B cell (primary cell): ENCODE data around the gene PCDH9. TPM values are rescaled to one million over a fixed set of nuclear protein-coding genes. Genes with fewer than 3 reads are reported as not detected.

Source experiments
- ATAC-seq: fragments of 200-7000 bp; cut with Tn5 transposase; one replicate; pipeline ENCODE4 v1.10.0; 2021; ENCODE audit warnings: low read depth, mild to moderate bottlenecking, moderate number of reproducible peaks, moderate library complexity
- CTCF ChIA-PET: fragments of 350-600 bp; sonication (Branson Sonifier 250); formaldehyde crosslinking; loops from one replicate; lab custom pipeline; 2021; ENCODE audit warnings: antibody characterized with exemption, inconsistent platforms; lab: Charles Lee
- POLR2A ChIA-PET: fragments of 350-600 bp; sonication (Branson Sonifier 250); formaldehyde crosslinking; loops from one replicate; lab custom pipeline; 2021; ENCODE audit warnings: antibody characterized with exemption; lab: Charles Lee
- DNase-seq: peaks from one replicate; pipeline ENCODE4 v3.0.0; 2013
- H2AFZ ChIP-seq: 2 replicates; pipeline ENCODE4 v1.6.1; 2012; ENCODE audit warnings: mild to moderate bottlenecking, low read depth, low read length; ENCODE audit not compliant: insufficient read depth, poor library complexity, severe bottlenecking
- H3K27ac ChIP-seq, 2 donors: 1 replicate in 1 of 2; 2 replicates in 1 of 2; pipeline ENCODE4 v1.5.1; 2012 to 2013; ENCODE audit warnings: low read length in 2 of 2, mild to moderate bottlenecking in 2 of 2, moderate library complexity in 1 of 2
- H3K27me3 ChIP-seq, 4 experiments: fragments of 200-600 bp in 1 of 4; sonication (generic) in 1 of 4; replicated peaks in 1 of 4; 1 replicate in 2 of 4; 2 replicates in 2 of 4; pipeline versions ENCODE4 v1.6.1 to v1.7.0; 2013 to 2016; ENCODE audit warnings: low read length in 3 of 4, mild to moderate bottlenecking in 2 of 4, mixed read lengths in 1 of 4, moderate library complexity in 1 of 4; ENCODE audit not compliant: insufficient read depth in 4 of 4, control insufficient read depth in 3 of 4; ENCODE audit errors: control extremely low read depth in 1 of 4
- H3K36me3 ChIP-seq, 2 experiments: replicated peaks in 1 of 2; 1 replicate in 1 of 2; 2 replicates in 1 of 2; pipeline versions ENCODE4 v1.6.1 to v1.7.1; 2013; ENCODE audit warnings: low read length in 1 of 2; ENCODE audit not compliant: insufficient read depth in 2 of 2, control insufficient read depth in 1 of 2; ENCODE audit errors: control extremely low read depth in 1 of 2, extremely low read depth in 1 of 2
- H3K4me1 ChIP-seq, 2 donors: fragments of 200-600 bp in 1 of 2; sonication (generic) in 1 of 2; 1 replicate in 1 of 2; 2 replicates in 1 of 2; pipeline versions ENCODE4 v1.5.1 to v1.6.1; 2013 to 2017; ENCODE audit warnings: low read length in 2 of 2; ENCODE audit not compliant: control insufficient read depth in 2 of 2, insufficient read depth in 2 of 2
- H3K4me2 ChIP-seq: replicated peaks from 2 replicates; pipeline ENCODE3; 2012; ENCODE audit warnings: mild to moderate bottlenecking, low read depth, low read length; ENCODE audit not compliant: poor library complexity, severe bottlenecking
- H3K4me3 ChIP-seq, 5 experiments: fragments of 200-600 bp in 1 of 5; sonication (generic) in 1 of 5; 1 replicate in 3 of 5; 2 replicates in 2 of 5; pipeline versions ENCODE4 v1.5.1 to v1.7.0; 2011 to 2016; ENCODE audit warnings: low read length in 4 of 5, mild to moderate bottlenecking in 4 of 5, low read depth in 2 of 5, control low read depth in 1 of 5, moderate library complexity in 1 of 5; ENCODE audit not compliant: insufficient read depth in 1 of 5; ENCODE audit errors: control extremely low read depth in 1 of 5, extremely low read depth in 1 of 5
- H3K79me2 ChIP-seq: fragments of 200-600 bp; sonication (generic); one replicate; pipeline ENCODE4 v1.6.0; 2016; ENCODE audit warnings: low read length; ENCODE audit not compliant: control insufficient read depth, insufficient read depth
- H3K9ac ChIP-seq: fragments of 200-600 bp; sonication (generic); 2 replicates; pipeline ENCODE4 v1.6.1; 2017; ENCODE audit warnings: mild to moderate bottlenecking, low read length, moderate library complexity
- H3K9me3 ChIP-seq, 3 donors: one replicate each; pipeline versions ENCODE4 v1.6.1 to v1.7.1; 2013; ENCODE audit warnings: low read length in 2 of 3; ENCODE audit not compliant: control insufficient read depth in 2 of 3, insufficient read depth in 1 of 3; ENCODE audit errors: control extremely low read depth in 1 of 3
- H4K20me1 ChIP-seq: 2 replicates; pipeline ENCODE4 v1.6.0; 2012; ENCODE audit warnings: mild to moderate bottlenecking, low read length; ENCODE audit not compliant: insufficient read depth, control insufficient read depth, poor library complexity, severe bottlenecking
- H3K27ac Mint-ChIP-seq: one replicate; pipeline ENCODE4 v1.8.0; 2021; ENCODE audit warnings: mixed read lengths
- H3K27me3 Mint-ChIP-seq: one replicate; pipeline ENCODE4 v1.8.0; 2021; ENCODE audit warnings: mixed read lengths
- H3K4me1 Mint-ChIP-seq: one replicate; pipeline ENCODE4 v1.8.0; 2021; ENCODE audit warnings: mixed read lengths
- H3K4me3 Mint-ChIP-seq: one replicate; pipeline ENCODE4 v1.8.0; 2021; ENCODE audit warnings: mixed read lengths
- H3K9me3 Mint-ChIP-seq: one replicate; pipeline ENCODE4 v1.8.0; 2022; ENCODE audit warnings: mixed read lengths; ENCODE audit not compliant: insufficient read depth
- EZH2 ChIP-seq: IDR thresholded peaks from 2 replicates; pipeline ENCODE4 v1.6.1; 2012; ENCODE audit warnings: borderline replicate concordance, low read depth, mild to moderate bottlenecking, moderate library complexity, low read length; ENCODE audit not compliant: insufficient read depth, poor library complexity, severe bottlenecking
- WGBS: methylation state at CpG from one replicate; pipeline ENCODE4 v1.1.5; 2013; ENCODE audit warnings: missing lambda C conversion rate; ENCODE audit not compliant: insufficient coverage; 5-methylcytosine and 5-hydroxymethylcytosine counted together
- intact Hi-C: fragments of 100-400 bp; cut with micrococcal nuclease; formaldehyde crosslinking; loops from one replicate; pipeline ENCODE4 v1.10.0; 2022
- polyA plus RNA-seq: library from polyadenylated mRNA; depleted of rRNA; stranded (reverse); fragments of >200 nt; gene quantifications from 2 replicates; pipeline ENCODE4 v1.2.3, GENCODE V29; 2012
- total RNA-seq, 2 donors: library from RNA; stranded (reverse); fragments of 120-200 nt in 1 of 2; gene quantifications; 1 replicate in 1 of 2; 2 replicates in 1 of 2; pipeline versions ENCODE4 v1.2.3 to v1.2.4, GENCODE V29; 2013 to 2022
- TF ChIP-seq, protein P1 (sequence below): fragments of 200-600 bp; IDR thresholded peaks from one replicate; pipeline ENCODE4 v1.8.0; 2022; ENCODE audit warnings: antibody characterized with exemption, mild to moderate bottlenecking

Gene PCDH9
- total and polyA plus RNA-seq, 2 donors (not counting 1 experiment from before 2014, with no cell fraction given) = 13.1 to 21.8 TPM

DNA sequence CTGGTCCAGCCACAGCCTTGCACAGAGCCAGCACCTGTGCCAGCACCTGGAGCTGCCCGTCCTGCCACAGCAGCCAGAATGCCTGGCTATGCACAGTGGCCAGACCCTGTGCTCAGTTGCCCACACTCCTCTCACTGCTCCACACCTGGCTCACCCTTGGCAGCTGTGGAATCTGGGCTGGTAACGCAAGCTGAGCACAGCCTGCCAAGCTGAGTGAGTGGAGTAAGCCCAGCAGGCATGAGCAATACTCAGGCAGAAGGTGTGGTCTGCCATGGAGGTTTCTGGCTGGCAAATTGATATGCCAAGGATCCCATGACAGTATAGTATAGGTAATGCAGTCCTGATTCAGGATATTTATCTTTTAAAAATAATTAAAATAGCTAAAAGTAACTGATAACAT, 122.2 kb downstream of the PCDH9 start:
- no peaks in the 10 kb centered on the region for H3K27me3 ChIP-seq
- intact Hi-C loops = no loop called here
- CTCF ChIA-PET = no interaction called here
- H2AFZ ChIP-seq = no peak overlapping the region
- H3K27me3 Mint-ChIP-seq = no peaks in the 10 kb centered on the region
- no peak for DNase-seq
- H3K27ac Mint-ChIP-seq = no peak overlapping the region
- peaks cover 1 to 24% (median 3%) of the 10 kb centered on the region in 3 donors for H3K9me3 ChIP-seq
- 83% methylated on average over 2 of the region's 2 CpGs for WGBS
- H3K4me3 ChIP-seq = no peak overlapping the region
- H3K79me2 ChIP-seq = no peaks in the 10 kb centered on the region
- peaks cover 6% of the 10 kb centered on the region for H3K4me1 Mint-ChIP-seq
- H3K4me2 ChIP-seq = no peak overlapping the region
- no peak overlapping the region for H3K27ac ChIP-seq
- TF ChIP-seq, protein P1, sequence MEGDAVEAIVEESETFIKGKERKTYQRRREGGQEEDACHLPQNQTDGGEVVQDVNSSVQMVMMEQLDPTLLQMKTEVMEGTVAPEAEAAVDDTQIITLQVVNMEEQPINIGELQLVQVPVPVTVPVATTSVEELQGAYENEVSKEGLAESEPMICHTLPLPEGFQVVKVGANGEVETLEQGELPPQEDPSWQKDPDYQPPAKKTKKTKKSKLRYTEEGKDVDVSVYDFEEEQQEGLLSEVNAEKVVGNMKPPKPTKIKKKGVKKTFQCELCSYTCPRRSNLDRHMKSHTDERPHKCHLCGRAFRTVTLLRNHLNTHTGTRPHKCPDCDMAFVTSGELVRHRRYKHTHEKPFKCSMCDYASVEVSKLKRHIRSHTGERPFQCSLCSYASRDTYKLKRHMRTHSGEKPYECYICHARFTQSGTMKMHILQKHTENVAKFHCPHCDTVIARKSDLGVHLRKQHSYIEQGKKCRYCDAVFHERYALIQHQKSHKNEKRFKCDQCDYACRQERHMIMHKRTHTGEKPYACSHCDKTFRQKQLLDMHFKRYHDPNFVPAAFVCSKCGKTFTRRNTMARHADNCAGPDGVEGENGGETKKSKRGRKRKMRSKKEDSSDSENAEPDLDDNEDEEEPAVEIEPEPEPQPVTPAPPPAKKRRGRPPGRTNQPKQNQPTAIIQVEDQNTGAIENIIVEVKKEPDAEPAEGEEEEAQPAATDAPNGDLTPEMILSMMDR = no peak
- no peak for TF ChIP-seq EZH2
- no peaks in the 10 kb centered on the region for H4K20me1 ChIP-seq
- POLR2A ChIA-PET = no interaction called here
- ATAC-seq = no peak
- H3K9ac ChIP-seq = no peak overlapping the region
- peaks cover 0 to 8% of the 10 kb centered on the region in 2 donors for H3K4me1 ChIP-seq
- no peaks in the 10 kb centered on the region for H3K36me3 ChIP-seq
- no peak overlapping the region for H3K4me3 Mint-ChIP-seq
- H3K9me3 Mint-ChIP-seq = peaks cover 11% of the 10 kb centered on the region

- POLR2A ChIA-PET = no interaction called here
- no peak for TF ChIP-seq EZH2
- TF ChIP-seq, protein P1 = no peak
- H2AFZ ChIP-seq = no peak overlapping the region
- H3K79me2 ChIP-seq = no peaks in the 10 kb centered on the region
- DNase-seq (no peak), ATAC-seq (no peak)
- H3K4me3 ChIP-seq = no peak overlapping the region
- H3K36me3 ChIP-seq = no peaks in the 10 kb centered on the region
- H3K9me3 Mint-ChIP-seq = peaks cover 8% of the 10 kb centered on the region
- H3K27ac ChIP-seq = no peak overlapping the region
- CTCF ChIA-PET = interaction anchor here (1.0 kb wide), 1 partner anchor 10 kb away, joined by 3 read pairs; no protein-coding TSS in a partner anchor
- intact Hi-C loops = no loop called here
- no peak overlapping the region for H3K4me3 Mint-ChIP-seq
- no peaks in the 10 kb centered on the region for H3K27me3 Mint-ChIP-seq
- H3K27ac Mint-ChIP-seq = no peak overlapping the region
- H3K4me1 ChIP-seq = peaks cover 0 to 8% of the 10 kb centered on the region in 2 donors
- 94% methylated on average over 6 of the region's 6 CpGs for WGBS
- no peak overlapping the region for H3K9ac ChIP-seq
- H3K4me1 Mint-ChIP-seq = peaks cover 6% of the 10 kb centered on the region
- H3K9me3 ChIP-seq = peaks cover 1 to 24% (median 3%) of the 10 kb centered on the region in 3 donors
- H3K4me2 ChIP-seq = no peak overlapping the region
- no peaks in the 10 kb centered on the region for H4K20me1 ChIP-seq
- no peaks in the 10 kb centered on the region for H3K27me3 ChIP-seq
Observed at GRCh38 chr13:67106502-67107057, 123.6 kb downstream of the PCDH9 start.
